Activated T-cell treated with anti-CD3 and anti-CD28 coated beads for 4 hours (primary cell): Measurements from ENCODE around the gene MAP3K14.

Source experiments
- DNase-seq: peaks from one replicate; pipeline ENCODE4 v3.0.0-alpha.2; 2020

The MAP3K14 gene

DNA sequence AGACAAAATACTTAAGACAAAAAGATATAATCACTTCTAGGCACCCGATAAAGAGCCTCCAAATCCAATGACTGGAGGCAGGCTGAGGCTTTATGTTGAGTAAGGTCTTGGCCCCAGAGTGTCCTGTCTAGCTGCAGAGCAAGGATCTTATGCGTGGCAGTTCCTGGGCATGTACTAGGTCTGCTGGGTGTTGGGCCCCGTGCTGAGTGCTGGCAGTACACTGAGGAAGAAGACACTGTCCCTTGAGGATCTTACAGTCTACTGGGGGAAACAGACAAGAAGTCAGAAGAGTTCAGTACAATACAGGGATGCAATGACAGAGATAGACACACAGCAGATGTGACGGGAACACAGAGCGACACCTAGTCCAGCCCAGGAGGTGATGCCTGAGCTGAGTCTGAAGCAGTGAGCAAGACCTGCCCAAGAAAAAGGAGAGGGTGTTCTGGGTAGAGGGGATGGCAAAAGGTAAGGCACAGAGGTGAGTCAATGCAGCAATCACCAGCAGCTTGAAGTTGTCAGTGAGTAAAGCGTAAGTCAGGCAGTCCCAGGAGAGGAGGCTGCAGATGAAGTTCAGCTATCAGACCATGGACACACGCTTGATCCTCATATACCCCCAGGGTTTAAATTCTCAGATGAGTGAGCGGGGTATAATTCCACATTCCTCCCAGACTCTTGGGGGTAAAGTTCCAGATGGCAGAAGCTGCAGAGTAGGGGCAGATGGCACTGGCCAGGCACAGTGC is 18.1 kb downstream of the MAP3K14 start:
- DNase-seq = no peak

GRCh38 chr17:45296833-45297124 is 20.0 kb downstream of the MAP3K14 start:
- DNase-seq = no peak

- DNase-seq = no peak
Observed at GRCh38 chr17:45296003-45296832, 20.6 kb downstream of the MAP3K14 start.

DNA sequence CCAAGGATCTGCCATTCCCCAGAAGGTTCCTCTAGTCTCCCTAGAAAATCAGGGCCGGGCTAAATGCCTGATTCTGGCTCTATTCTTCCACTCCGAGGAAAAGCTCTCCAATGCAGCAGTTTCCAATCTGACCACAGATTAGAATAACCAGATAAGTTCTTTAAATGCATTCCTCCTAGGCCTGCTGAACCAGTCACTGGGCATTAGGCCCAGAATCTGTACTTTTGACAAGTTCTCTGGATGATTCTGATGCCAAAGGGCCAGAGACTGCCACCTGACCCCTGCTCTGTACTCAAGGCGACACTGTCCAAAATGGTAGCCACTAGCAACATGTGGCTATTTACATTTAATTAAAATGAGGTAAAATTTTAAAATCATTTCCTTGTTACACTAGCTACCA is 22.3 kb downstream of the MAP3K14 start:
- no peak for DNase-seq

GRCh38 chr17:45293413-45294211 is 23.2 kb downstream of the MAP3K14 start:
- DNase-seq = no peak

GRCh38 chr17:45292696-45293412 is 24.0 kb downstream of the MAP3K14 start:
- no peak for DNase-seq

DNA sequence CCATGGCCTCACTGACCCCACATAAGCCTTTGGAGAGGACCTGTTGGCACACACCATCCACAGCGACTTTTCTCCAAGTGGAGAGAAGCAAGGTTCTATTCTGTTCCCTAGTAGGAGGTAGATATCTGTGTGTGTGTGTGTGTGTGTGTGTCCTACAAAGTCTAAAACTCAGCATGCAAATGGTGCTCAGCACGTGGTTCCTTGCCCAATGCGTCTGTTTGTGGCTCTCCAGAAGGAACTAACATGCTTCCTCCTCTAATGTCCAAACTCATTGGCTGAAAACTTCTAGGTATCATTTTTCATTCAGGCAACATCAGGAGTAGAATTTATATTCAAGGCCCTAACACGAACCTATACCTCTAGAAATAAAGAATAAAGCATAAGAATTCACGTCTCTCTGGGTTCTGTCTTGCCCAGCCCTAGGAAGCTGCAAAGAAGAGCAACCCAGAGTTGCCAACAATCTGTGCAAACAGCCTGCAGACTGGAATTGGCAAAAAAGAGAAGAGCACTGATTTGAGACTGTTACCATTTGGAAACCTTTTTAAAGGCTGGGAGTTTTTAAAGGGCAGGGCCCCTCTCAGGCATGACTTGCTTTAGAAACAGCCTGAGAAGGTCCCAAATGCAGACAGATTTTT is 25.5 kb downstream of the MAP3K14 start:
- no peak for DNase-seq

- no peak for DNase-seq
Observed at GRCh38 chr17:45290269-45290765, 26.5 kb downstream of the MAP3K14 start.

DNA sequence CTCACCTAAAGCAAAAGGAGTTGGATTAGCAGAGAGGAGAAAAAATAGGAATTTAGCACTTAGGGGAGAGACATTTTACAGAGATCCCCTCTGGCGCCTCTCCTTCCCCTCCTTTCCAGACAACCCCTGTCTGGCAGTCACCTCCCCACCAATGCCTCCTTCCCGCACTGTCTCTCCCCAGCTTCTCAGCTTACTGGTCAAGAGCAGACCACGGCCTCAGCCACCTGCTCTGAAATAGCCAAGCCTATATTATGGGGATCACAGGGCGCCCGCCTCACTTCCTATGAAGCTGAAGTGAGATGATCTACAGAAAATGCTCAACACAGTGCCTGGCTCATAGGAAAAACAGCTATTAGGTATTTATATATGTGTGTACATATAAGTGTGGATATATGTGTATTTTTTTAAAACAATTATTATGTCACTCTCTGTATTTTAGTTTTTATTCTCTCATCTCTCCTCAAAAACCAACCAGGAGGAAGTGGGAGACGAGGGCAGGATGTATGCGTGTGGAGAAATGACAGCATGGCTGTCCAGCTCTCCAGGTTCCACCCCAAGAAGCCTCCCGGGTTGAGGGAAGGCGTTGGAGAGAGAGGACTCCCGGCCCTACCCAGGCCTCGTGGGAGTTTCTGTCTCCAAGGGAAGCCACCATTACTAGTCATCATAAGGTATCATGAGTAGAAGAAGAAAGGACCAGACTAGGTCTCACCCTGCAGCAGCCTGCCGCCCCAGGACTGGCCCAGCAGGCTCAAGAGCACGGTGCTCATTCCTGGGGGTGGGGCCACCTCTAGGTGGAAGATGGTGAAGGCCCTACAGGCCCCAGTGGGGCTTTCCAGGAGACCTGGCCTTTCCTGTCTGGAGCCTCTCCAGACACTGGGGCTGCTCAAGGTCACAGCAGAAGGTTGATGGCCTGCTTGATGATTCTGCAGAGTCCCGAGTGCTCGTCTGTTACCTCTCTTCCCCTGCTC is 27.2 kb downstream of the MAP3K14 start:
- no peak for DNase-seq

DNA sequence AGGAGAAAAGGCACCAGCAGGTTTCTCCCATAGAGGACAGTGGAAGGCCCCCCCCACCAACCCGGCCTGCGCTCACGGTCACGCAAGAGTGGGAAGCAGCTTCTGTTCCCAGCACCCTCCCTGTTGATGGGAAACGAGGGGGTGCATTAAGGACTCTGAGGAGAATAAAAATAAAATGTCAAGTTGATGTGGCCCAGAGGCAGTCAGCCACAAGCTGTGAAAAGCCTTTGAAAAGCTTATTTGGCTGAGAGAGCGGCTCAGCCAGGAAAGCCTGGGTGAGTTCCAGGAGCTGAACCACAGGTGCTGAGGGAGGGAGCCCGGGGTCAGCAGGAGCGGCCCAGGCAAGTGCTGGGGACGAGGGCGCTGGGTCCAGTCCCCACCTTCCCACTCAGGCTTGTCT is 28.0 kb downstream of the MAP3K14 start:
- no peak for DNase-seq

- DNase-seq = no peak
Observed at GRCh38 chr17:45287526-45288500, 29.0 kb downstream of the MAP3K14 start.

DNA sequence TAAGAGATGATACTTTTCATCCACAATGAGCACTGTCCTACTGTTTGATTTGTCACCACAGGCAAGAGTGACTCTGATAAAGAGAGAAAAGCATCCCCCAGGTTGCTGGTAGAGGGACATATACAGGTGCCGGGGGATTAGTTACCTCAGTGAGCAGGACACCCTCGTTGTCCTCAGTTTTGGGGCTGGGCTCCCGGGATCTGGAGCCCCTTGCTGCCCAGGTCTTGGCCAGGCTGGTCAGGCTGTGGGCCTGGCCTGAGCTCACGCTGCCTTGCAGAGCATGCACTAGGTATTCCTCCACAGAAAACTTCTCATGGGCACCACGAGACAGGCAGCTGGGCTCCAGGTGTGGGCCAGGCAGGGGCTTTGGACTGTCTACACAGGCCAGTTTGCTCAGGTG is 30.5 kb downstream of the MAP3K14 start:
- no peak for DNase-seq

DNA sequence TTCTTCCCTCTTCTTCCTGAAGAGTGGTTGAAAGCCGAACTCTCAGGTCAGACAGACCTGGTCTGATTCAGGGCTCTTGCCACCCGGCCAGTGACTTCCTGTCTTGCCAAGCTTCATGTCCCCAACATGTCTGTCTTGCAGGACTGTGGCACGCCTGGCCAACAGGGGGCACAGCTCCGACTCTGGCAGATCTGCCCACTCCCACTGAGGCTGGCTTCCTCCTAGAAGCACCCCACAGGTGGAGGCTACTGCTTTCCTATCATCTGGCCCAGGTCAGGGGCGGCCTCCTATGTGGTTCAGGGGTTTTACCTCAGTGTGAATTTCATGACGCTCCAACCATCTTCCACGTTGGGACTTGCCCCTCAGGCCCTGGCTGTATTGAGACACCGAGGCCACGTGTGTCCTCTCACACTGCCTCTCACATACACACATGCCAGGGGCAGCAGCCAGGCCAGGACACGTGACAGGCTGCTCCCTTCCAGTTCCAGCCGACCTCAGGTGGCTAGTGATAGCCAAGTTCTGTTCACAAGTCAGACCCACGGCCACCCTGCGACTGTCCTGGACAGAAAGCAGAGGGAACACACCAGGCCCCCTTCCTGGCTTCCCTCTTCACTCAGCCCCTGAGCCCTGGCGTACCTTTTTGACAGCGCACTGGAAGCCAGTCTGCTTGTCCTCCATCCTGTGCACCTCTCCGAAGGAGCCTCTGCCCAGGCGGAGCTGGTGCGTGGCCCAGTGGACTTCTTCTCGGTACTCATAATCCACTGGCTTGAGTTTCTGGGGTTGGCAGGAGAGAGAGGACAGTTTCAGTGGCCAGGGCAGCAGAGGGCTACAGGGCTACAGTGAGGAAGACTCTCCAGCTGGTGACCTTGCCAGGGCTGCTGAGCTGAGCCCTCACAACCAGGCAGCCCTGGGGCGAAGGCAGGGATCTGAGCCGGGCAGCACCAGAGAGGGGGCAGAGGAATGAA is 32.4 kb downstream of the MAP3K14 start:
- peak; percentile 24 for DNase-seq

DNA sequence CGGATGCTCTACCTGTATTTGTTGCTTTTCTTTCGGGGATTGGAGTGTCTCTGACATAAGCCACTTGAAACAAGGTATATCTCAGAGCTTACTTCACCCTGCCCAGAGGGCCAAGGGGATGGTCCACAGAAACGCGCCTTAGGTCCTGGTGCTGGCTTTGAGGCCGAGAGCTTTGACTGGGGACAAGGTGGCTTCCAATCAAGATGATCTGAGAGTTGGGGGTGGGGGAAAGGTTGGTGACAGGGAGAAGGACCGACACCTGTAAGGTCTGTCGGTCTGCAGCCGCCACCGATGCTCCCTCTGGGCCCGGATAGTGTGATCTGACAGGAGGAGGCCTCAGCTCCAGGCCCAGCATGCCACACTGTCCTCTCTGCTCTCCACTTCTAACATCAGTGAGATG is 33.1 kb downstream of the MAP3K14 start:
- DNase-seq = no peak

- no peak for DNase-seq
Observed at GRCh38 chr17:45282683-45283644, 33.9 kb downstream of the MAP3K14 start.

- no peak for DNase-seq
Observed at GRCh38 chr17:45279898-45280297, 36.9 kb downstream of the MAP3K14 start.

- no peak for DNase-seq
Observed at GRCh38 chr17:45277992-45278391, 38.8 kb downstream of the MAP3K14 start.
